Measurements from ENCODE around the gene THAP8.

The THAP8 gene

GRCh38 chr19:35993923-35994598, 60.0 kb downstream of the THAP8 start:
- H4K20me1 ChIP-seq (ENCODE audit: control insufficient read depth, insufficient read depth, low read depth, low read length): 0 out of 2 replicates have a peak, but pooled peaks cover 4% of the 10 kb centered on the region
- peaks cover 34% of the 10 kb centered on the region for H3K79me2 ChIP-seq (ENCODE audit: control insufficient read depth, low read length)
- 0 out of 2 replicates have a peak, but pooled peaks cover 2% of the 10 kb centered on the region for H3F3A ChIP-seq (ENCODE audit: control insufficient read depth, insufficient read depth)
- TF ChIP-seq EZH2phosphoT487 (IDR thresholded peaks at IDR 0.05; ENCODE audit: borderline replicate concordance, low read length) (no peak), CTCF (IDR thresholded peaks at IDR 0.05; ENCODE audit: low read depth, low read length, poor library complexity, severe bottlenecking) (no peak)
- peak overlapping the region; percentile 86 for H3K4me2 ChIP-seq (ENCODE audit: low read length)
- no peaks in the 10 kb centered on the region for H3K9me3 ChIP-seq (ENCODE audit: control insufficient read depth, insufficient read depth, low read length)
- H3K4me3 ChIP-seq (ENCODE audit: low read length): peak overlapping the region; percentile 76
- no peaks in the 10 kb centered on the region for H3K27me3 ChIP-seq (ENCODE audit: control insufficient read depth, low read length)
- no peak overlapping the region for H3K27ac ChIP-seq (ENCODE audit: low read depth, low read length)
- H3K4me1 ChIP-seq (ENCODE audit: control insufficient read depth, low read length): peaks cover 17% of the 10 kb centered on the region
- H3K9me2 ChIP-seq (replicated peaks; ENCODE audit: control insufficient read depth, low read length): no peaks in the 10 kb centered on the region
- peaks cover 15% of the 10 kb centered on the region for H3K36me3 ChIP-seq (ENCODE audit: control insufficient read depth, low read length)

- Histone ChIP-seq H3K4me1 (ENCODE audit: control insufficient read depth, low read length) (peaks cover 17% of the 10 kb centered on the region), H3K4me2 (ENCODE audit: low read length) (no peak overlapping the region), H3K9me2 (replicated peaks; ENCODE audit: control insufficient read depth, low read length) (no peaks in the 10 kb centered on the region), H3K36me3 (ENCODE audit: control insufficient read depth, low read length) (peaks cover 12% of the 10 kb centered on the region), H3F3A (ENCODE audit: control insufficient read depth, insufficient read depth) (0 out of 2 replicates have a peak, but pooled peaks cover 2% of the 10 kb centered on the region), H3K9me3 (ENCODE audit: control insufficient read depth, insufficient read depth, low read length) (peaks cover 5% of the 10 kb centered on the region; the same call in 1 of the 2 replicates), H3K4me3 (ENCODE audit: low read length) (no peak overlapping the region), H3K27ac (ENCODE audit: low read depth, low read length) (no peak overlapping the region), H4K20me1 (ENCODE audit: control insufficient read depth, insufficient read depth, low read depth, low read length) (0 out of 2 replicates have a peak, but pooled peaks cover 4% of the 10 kb centered on the region), H3K27me3 (ENCODE audit: control insufficient read depth, low read length) (no peaks in the 10 kb centered on the region), H3K79me2 (ENCODE audit: control insufficient read depth, low read length) (peaks cover 27% of the 10 kb centered on the region)
- TF ChIP-seq EZH2phosphoT487 (IDR thresholded peaks at IDR 0.05; ENCODE audit: borderline replicate concordance, low read length): no peak
- TF ChIP-seq CTCF (IDR thresholded peaks at IDR 0.05; ENCODE audit: low read depth, low read length, poor library complexity, severe bottlenecking): no peak
Measured at GRCh38 chr19:35992907-35993765, 60.9 kb downstream of the THAP8 start.

- H3K4me1 ChIP-seq (ENCODE audit: control insufficient read depth, low read length): peaks cover 20% of the 10 kb centered on the region
- 0 out of 2 replicates have a peak, but pooled peaks cover 4% of the 10 kb centered on the region for H4K20me1 ChIP-seq (ENCODE audit: control insufficient read depth, insufficient read depth, low read depth, low read length)
- H3K9me3 ChIP-seq (ENCODE audit: control insufficient read depth, insufficient read depth, low read length): peaks cover 5% of the 10 kb centered on the region; the same call in 1 of the 2 replicates
- H3K27ac ChIP-seq (ENCODE audit: low read depth, low read length): no peak overlapping the region
- H3K4me3 ChIP-seq (ENCODE audit: low read length): no peak overlapping the region
- H3K36me3 ChIP-seq (ENCODE audit: control insufficient read depth, low read length): peaks cover 7% of the 10 kb centered on the region; the same call in 1 of the 2 replicates
- peaks cover 18% of the 10 kb centered on the region for H3K79me2 ChIP-seq (ENCODE audit: control insufficient read depth, low read length)
- no peak for TF ChIP-seq CTCF (IDR thresholded peaks at IDR 0.05; ENCODE audit: low read depth, low read length, poor library complexity, severe bottlenecking)
- no peak for TF ChIP-seq EZH2phosphoT487 (IDR thresholded peaks at IDR 0.05; ENCODE audit: borderline replicate concordance, low read length)
- H3K9me2 ChIP-seq (replicated peaks; ENCODE audit: control insufficient read depth, low read length): no peaks in the 10 kb centered on the region
- peaks cover 4% of the 10 kb centered on the region; the same call in 1 of the 2 replicates for H3K27me3 ChIP-seq (ENCODE audit: control insufficient read depth, low read length)
- H3F3A ChIP-seq (ENCODE audit: control insufficient read depth, insufficient read depth): 0 out of 2 replicates have a peak, but pooled peaks cover 2% of the 10 kb centered on the region
- no peak overlapping the region for H3K4me2 ChIP-seq (ENCODE audit: low read length)
Measured at GRCh38 chr19:35991731-35992450, 62.2 kb downstream of the THAP8 start.
